Cardiac fibroblast (primary cell): ENCODE data around the gene DGKD.

ENCODE experiments used
- DNase-seq, 2 donors: peaks; one replicate each; pipeline versions ENCODE4 v3.0.0 to v3.0.0-alpha.2; 2010; ENCODE audit warnings: low read depth in 2 of 2
- H3K4me3 ChIP-seq, 2 donors: replicated peaks in 1 of 2; 1 replicate in 1 of 2; 2 replicates in 1 of 2; pipeline ENCODE4 v1.5.1; 2011; ENCODE audit warnings: low read depth in 2 of 2, low read length in 2 of 2, mild to moderate bottlenecking in 2 of 2, moderate library complexity in 1 of 2
- TF ChIP-seq, protein P1 (sequence below): IDR thresholded peaks from one replicate; pipeline ENCODE4 v1.5.1; 2011; ENCODE audit warnings: low read depth, mild to moderate bottlenecking, low read length, inconsistent platforms

DGKD gene

DNA sequence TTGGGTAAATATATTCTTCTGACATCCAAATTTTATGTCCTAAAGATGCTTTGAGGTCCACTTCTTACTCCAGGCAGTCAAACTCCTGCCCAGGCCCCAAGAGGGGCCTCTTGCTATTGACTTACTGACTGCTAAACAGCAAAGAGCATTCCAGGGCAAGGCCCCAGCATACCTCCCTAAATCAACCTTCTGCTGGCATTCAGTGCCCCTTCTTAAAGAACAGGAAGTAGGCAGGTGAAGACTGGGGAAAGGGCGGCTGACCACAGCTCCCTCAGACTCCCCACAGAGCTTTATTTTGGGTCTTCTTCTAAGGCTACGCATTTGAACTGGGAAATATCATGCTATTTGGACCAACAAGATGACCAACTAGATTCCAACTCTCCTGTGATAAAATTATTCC is 143.4 kb downstream of the DGKD start:
- no peak for DNase-seq
- TF ChIP-seq, protein P1, sequence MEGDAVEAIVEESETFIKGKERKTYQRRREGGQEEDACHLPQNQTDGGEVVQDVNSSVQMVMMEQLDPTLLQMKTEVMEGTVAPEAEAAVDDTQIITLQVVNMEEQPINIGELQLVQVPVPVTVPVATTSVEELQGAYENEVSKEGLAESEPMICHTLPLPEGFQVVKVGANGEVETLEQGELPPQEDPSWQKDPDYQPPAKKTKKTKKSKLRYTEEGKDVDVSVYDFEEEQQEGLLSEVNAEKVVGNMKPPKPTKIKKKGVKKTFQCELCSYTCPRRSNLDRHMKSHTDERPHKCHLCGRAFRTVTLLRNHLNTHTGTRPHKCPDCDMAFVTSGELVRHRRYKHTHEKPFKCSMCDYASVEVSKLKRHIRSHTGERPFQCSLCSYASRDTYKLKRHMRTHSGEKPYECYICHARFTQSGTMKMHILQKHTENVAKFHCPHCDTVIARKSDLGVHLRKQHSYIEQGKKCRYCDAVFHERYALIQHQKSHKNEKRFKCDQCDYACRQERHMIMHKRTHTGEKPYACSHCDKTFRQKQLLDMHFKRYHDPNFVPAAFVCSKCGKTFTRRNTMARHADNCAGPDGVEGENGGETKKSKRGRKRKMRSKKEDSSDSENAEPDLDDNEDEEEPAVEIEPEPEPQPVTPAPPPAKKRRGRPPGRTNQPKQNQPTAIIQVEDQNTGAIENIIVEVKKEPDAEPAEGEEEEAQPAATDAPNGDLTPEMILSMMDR: no peak

DNA sequence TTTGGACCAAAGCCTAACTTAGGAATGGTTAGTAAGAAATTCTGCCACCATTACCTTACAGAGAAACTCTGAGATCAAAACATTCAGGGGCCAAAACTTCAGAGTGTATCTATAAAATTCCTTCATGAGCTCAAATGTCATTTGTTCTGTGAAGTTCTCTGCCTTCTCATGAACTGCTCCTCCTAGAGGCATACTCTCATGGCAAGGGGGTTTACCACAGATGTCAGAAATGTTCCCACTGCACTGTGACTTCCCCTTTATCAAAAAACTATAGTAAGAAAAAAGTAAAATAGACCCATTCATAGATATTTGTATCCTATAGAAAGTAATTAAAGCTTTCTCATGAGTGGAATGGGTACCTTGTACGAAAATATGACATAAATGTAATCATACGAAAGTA is 143.8 kb downstream of the DGKD start:
- TF ChIP-seq, protein P1: no peak
- DNase-seq: no peak
- no peak overlapping the region for H3K4me3 ChIP-seq

More for the DNA sequence above, 143.4 kb downstream of the DGKD start:
- no peak overlapping the region for H3K4me3 ChIP-seq

DNA sequence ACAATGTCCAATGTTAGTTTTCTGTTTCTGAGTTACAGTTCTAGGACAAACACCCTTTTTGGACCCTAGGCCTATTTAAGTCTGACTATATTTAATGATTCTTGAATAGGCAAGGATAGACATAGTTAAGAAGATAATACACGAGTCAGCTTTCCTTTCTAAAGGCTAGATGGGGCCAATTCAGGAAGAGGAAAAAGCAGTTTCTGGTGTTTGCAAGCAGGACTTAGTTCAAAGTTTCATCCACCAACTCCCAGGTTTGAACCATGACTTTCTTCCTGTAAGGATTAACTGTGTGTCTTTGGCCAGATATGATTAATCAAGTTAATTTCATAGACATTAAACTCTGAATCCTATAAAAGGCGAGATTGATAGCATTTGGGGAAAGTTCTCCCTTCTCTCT is 145.6 kb downstream of the DGKD start:
- DNase-seq: no peak
- H3K4me3 ChIP-seq: no peak overlapping the region
- TF ChIP-seq, protein P1: no peak

DNA sequence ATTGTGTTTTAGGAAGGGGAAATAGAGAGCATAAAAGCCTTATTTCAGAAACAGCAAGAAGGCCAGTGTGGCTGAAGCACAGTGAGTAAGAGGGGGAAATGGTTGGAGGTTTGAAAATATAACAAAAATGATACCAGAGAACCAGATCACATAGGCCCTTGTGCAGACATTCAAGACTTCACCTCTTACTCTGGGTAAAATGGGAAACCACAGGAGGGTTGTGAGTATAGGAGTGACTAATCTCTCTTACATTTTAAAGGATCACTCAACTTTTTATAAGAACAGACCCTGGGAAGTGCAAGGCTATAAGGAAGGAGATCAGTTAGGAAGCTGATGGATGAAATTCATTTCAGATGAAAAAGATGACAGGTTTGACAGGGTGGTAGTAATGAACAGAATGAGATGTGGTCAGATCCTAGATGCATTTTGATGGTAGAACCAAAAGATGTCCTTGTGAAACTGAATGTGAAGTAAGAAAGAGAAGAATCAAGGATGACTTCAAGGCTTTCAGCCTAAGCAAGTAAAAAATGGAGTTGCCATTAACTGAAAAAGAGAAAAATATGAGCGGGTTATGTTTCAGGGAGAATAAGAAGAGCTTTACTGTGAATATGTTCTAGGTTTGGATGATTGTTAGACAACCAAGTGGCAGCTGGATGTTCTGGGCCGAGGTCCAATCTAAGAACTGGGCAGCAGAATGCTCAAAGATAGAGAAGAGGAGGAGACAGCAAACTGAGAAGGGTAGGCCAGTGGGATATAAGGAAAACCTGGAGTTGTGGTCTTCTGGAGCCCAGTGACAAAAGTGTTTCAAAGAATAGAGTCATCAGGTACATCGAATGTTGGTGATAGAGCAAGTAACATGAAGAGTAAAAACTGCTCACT is 147.1 kb downstream of the DGKD start:
- DNase-seq: peak; percentile 31 to 64
- TF ChIP-seq, protein P1: no peak

DNA sequence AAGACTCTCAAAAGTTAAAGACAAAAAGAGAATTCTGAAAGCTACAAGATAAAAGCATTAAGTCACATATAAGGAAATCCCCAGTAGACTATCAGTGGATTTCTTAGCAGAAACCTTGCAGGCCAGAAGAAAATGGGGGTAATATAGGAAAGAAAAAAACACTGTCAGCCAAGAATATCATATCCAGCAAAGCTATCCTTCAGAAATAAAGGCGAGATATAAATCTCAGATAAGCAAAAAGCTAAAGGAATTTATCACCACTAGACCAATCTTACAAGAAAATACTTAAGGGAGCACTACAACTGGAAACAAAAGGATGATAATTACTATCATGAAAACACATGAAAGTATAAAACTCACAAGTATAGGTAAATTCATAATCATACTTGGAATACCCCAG is 149.2 kb downstream of the DGKD start:
- TF ChIP-seq, protein P1: no peak
- H3K4me3 ChIP-seq: no peak overlapping the region
- no peak for DNase-seq

More for the DNA sequence above, 147.1 kb downstream of the DGKD start:
- no peak overlapping the region for H3K4me3 ChIP-seq

- H3K4me3 ChIP-seq: no peak overlapping the region
- DNase-seq: no peak
- TF ChIP-seq, protein P1: no peak
These were observed 149.8 kb downstream of the DGKD start for GRCh38 chr2:233503947-233504637.
